GM21423 (cell line): ENCODE measurements around the gene RAI1.

Experiments used
- ATAC-seq: cut with Tn5 transposase; IDR thresholded peaks from one replicate; pipeline ENCODE4 v1.9.1; 2021; ENCODE audit warnings: mild to moderate bottlenecking, moderate library complexity; ENCODE audit not compliant: unreplicated experiment

RAI1 gene

DNA sequence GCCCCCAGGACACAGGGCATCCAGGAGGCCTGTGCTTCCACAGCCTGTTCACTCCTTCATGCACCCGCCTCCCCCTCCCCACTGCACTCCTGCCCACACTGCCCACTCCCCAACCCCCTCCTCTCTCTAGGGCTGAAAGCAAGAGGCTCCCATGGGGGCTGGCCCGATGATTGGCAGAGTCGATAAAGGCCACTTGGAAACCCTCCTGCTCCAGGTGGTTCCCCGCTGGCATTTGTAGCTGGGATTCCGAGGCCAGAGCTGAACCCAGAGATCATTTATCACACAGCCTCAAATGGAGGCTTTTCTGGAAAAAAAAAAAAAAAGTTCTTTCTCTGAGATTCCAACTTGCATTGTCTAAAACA lies 81.5 kb downstream of the RAI1 start:
- no peak for ATAC-seq

- ATAC-seq: no peak
Measured at GRCh38 chr17:17763136-17763535, 81.9 kb downstream of the RAI1 start.

GRCh38 chr17:17763734-17764133 lies 82.5 kb downstream of the RAI1 start:
- ATAC-seq: no peak

DNA sequence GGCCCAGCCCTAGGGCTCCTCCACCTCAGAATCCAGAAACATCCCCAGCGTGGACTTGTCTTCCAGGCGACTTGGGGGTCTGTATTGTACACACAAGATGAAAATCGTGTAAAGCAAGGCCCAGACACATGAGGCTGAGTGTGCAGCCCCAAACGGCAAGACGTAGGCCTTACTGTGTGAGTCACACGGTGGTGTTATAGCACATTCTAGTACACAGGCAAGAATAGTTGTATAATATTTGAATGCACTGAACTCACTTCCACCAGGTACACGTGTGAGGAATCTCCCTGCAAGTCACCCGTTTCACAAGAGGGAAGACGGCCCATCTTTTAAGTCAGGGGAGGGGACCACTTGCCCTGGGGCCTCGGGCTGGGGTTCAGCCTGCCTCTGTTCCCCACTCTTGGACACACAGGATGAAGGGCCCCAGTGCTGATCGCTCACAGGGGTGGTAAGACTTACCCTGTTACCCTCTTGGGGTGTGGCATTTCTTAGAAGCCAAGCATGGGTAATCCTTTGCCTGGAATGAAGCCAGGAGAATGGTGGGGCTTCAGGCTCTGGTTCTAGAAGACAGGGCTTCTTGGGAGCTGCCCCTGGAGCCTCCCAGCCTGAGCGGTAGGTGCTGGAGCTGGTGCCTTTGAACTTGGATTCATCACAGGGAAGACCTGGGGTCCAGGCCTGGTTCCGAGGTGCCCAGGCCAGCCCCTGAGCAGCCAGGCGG lies 84.3 kb downstream of the RAI1 start:
- no peak for ATAC-seq

GRCh38 chr17:17766077-17766743 lies 85.0 kb downstream of the RAI1 start:
- ATAC-seq: peak; percentile 58

GRCh38 chr17:17766744-17767120 lies 85.5 kb downstream of the RAI1 start:
- no peak for ATAC-seq

DNA sequence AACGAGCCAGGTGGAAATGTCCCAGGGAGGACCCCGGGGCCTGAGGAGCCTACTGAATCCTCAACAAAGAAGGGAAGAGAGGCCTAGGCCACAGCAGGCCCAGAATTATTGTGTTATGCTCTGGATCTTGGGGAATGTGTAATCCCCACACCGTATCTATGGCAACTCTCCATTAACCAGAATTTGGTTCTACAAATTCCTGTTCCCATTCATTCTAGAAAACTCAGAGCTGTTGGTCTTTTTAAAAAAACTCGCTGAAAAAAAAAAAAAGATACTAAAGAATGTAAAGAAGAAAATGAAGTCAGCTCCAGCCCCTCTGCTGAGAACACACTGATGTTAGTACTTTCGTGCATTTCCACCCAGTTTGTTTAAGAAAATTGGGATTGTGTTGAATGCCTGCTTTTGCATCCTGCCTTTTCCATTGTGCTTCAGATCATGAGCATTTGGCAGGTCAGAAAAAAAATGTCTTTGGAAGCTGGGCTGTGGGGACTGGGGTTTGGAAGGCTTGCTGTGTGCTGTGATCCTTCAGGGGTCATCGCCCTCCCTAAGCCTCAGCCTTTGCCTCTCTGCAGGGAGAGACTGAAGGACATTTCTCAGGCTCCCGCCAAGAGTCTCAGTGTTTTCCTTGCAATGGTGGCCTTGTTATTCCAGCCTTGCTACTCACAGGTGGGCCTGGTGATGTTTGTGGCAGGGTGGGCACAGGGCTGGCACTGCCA lies 86.1 kb downstream of the RAI1 start:
- no peak for ATAC-seq

DNA sequence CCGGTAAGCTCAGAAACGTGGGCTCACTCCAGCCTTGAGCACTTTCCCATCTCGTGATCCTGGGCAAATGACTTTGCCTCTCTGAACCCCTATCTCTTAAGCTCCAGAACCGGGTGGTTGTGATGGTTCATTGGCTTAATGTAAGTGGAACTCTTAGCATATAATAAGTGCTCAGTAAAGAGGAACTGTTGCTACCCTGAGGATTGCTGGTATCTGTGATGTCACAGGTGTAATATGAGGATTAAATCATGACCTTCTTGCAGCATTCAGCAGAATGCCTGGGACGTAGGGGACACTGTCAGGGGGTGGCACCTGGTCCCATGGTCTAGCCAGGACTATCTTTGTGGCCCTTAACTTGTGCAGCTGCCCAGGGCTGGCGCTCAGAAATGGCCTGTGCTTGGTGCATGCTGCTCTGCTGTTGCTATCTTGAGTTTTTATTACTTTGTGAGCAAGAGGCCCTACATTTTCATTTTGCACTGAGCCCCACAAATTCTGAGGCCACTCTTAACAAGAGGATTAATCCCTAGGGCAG lies 86.7 kb downstream of the RAI1 start:
- no peak for ATAC-seq

DNA sequence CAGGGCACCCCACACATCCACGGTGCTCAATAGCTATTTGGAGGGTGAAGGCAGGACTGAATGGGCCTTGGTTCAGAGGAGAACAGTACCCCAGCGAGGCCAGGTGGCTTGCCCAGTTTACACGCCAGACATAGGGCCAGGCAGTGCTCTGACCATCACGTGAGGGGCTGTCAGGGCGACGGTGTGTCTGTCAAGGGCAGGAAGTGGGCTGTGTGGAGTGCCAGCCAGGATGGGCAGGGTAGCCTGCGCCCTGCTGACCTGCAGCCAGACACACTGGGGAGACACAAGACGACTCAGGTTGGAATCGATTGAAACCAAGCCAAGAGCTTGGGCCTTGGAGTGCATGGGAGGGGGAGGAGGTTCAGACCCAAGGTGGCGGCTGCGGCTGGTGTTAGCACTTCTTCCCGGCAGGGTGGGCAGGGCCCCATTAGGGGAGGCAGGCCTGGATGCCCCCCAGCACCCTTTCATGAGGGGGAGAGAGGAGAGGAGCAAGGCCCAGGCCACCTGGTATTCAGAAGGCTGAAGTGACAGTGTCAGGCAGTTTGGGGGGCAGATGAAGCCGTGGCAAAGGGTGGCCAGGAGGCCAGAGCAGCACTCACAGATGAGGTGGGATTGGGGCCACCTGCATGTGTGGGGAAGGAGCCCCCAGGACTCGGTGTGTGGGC lies 87.3 kb downstream of the RAI1 start:
- ATAC-seq: no peak

DNA sequence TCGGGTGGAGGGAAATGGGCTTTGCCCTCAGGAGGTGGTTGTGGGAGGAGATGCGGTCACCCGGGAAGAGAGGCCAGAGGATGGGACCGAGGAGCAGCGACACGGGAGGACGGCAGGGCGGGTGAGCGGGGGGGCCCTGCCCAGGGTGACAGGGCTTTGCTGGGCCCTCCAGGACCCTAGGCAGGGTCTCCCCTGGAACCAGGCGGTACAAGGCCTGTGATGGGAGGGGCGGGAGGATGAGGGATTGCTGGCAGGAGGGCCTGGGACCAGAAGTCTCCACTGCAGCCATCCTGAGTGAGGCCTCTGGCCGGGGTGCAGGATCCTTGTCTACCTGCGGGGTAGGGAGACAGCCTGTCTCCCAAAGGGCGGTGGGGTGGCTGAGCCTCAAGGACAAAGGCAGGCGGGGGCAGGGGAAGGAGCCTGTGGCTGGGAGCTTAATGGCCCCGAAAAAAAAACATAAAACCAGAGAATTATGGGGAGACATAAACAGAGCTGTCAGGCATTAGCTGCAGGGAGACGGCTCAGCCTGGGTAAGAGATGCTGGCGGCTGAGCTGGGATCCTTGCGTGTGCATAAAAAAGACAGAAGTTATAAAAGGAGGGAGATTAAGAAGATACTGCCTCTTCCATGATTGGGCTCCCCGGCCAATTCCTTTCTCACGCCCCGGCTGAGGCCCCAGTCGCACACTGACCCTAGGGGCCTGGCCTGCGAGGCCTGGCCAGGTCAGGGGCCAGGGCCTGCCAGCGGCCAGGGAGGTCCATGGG lies 88.8 kb downstream of the RAI1 start:
- ATAC-seq: no peak

GRCh38 chr17:17770632-17771044 lies 89.4 kb downstream of the RAI1 start:
- no peak for ATAC-seq

DNA sequence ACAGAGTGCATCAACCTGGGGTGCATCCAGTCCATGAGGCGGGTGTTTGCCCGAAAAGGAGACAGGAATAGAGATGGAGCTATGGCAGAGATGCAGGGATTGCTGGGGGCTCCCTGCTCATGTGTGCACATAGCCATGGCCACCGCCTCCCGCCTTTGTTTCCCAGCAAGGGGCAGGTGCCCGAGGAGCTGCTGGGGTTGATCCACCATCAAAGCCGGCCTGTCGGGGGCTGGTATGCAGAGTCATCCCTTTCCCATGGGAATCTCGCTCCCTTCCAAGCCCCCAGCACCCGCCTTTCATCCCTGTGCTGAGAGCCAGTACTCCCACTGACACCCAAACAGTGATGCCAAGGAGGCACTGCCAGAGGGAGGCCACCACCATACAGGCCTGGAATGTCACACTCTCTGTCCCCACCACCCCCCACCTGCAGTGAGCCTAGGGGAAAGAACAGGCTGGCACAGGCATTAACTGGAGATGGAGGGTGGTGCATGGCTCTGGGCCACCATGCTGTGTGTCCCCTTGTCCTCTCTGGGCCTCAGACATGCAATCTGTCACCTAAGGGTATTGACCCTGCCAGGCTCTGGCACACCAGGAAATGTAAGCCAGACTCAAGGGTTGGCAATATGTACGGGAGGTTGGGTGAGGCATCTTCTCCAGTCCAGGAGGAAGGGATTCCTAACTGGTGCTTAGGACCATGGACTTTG lies 90.4 kb downstream of the RAI1 start:
- no peak for ATAC-seq

- ATAC-seq: no peak
Measured at GRCh38 chr17:17772231-17772630, 91.0 kb downstream of the RAI1 start.

DNA sequence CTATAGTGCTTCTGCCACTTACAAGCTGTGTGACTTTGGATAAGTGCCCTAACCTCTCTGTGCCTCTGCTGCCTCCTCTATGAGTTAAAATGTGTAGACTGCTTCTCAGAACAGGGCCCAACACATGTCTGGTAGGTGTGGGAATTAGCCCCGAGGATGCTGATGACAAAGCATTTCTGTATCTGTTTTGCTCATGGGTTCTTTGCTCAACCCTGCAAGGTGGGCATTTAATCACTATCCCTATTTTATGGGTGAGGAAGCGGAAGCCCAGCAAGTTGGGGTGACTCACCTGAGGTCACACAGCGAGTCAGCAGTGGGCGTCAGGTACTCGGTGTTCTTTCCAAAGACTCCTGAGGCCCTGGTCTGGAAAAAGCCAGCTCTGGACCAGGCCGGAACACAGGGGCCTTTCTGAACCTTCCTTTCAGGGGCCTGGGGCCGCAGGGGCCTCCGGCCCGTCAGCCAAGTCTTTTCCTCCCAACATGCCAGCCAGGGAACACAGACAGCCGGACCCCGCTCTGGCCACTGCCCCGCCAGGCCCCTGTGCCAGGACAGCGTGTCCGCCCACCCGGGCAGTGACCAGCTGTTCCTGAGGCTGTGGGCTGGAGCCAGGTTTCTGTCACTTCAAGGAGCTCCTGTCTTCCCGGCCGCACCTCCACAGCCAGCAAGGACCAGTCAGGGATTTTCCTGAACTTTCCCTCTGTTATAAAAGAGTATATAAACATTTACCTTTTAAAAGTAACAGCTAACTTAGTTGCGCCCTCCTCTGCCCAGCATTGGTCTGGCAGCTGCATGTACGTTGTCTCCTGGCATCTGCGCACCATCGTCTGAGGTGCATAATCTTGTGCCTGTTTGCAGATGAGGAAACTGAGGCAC lies 93.0 kb downstream of the RAI1 start:
- ATAC-seq: no peak

GRCh38 chr17:17776889-17777288 lies 95.6 kb downstream of the RAI1 start:
- no peak for ATAC-seq

- ATAC-seq: no peak
Measured at GRCh38 chr17:17778308-17779014, 97.2 kb downstream of the RAI1 start.

DNA sequence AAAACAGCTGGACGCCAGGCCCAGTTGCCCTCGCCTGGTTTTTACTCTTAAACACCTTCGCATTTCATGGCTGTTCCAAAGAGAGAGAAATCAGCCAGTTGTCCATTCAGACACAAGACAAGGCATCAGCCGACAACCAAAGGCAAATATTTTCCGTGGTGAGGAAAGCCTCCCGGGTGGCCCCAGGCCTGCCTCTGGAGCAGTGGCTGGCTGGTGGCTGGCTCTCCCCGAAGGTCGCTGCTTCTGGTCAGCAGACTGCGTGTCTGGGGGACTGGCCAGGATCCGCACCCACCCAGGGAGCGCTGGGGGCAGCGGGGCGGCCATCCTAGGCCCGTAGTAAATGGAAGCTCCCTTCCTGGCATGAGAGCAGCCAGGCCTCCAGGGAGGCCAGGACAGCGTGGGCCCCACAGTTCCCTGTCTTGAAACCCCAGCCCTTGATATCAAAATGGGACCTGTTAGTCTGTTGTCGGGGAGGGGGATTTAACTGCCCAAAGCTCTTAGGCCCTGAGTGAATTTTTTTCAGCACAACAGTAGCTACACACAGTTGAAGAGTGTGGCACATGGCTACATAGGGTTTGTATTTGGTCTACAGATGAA lies 97.9 kb downstream of the RAI1 start:
- no peak for ATAC-seq
